RWPE2 (cell line): ENCODE data around the gene TRMU.

ENCODE experiments used
- ATAC-seq: fragments of 200-7000 bp; cut with Tn5 transposase; 3 replicates; pipeline ENCODE4 v1.9.1; 2021; ENCODE audit warnings: low read depth
- DNase-seq: peaks from one replicate; pipeline ENCODE4 v3.0.0-alpha.2; 2020; ENCODE audit warnings: low spot score
- H3K27ac ChIP-seq: fragments of 450-650 bp; 2 replicates; pipeline ENCODE4 v1.5.1; 2017; ENCODE audit warnings: mild to moderate bottlenecking; ENCODE audit not compliant: poor library complexity, severe bottlenecking
- H3K27me3 ChIP-seq: fragments of 250-450 bp; sonication (Bioruptor Pico); 2 replicates; pipeline ENCODE4 v1.5.1; 2021; ENCODE audit warnings: mild to moderate bottlenecking, moderate library complexity; ENCODE audit not compliant: insufficient read depth, poor library complexity, severe bottlenecking
- H3K36me3 ChIP-seq: fragments of 250-450 bp; sonication (Bioruptor Pico); 2 replicates; pipeline ENCODE4 v1.5.1; 2020; ENCODE audit warnings: low read depth, mild to moderate bottlenecking, moderate library complexity
- H3K4me1 ChIP-seq: fragments of 250-450 bp; sonication (Bioruptor Pico); 2 replicates; pipeline ENCODE4 v1.5.1; 2021; ENCODE audit warnings: mild to moderate bottlenecking, moderate library complexity; ENCODE audit not compliant: insufficient read depth, poor library complexity, severe bottlenecking
- H3K4me3 ChIP-seq: fragments of 250-450 bp; sonication (Bioruptor Pico); 2 replicates; pipeline ENCODE4 v1.5.1; 2021; ENCODE audit warnings: mild to moderate bottlenecking, moderate library complexity; ENCODE audit not compliant: severe bottlenecking
- H3K9me3 ChIP-seq: fragments of 250-450 bp; sonication (Bioruptor Pico); 2 replicates; pipeline ENCODE4 v1.5.1; 2021; ENCODE audit warnings: mild to moderate bottlenecking, moderate library complexity; ENCODE audit not compliant: severe bottlenecking
- TF ChIP-seq, protein P1 (sequence below): fragments of 450-650 bp; IDR thresholded peaks from one replicate; pipeline ENCODE4 v1.5.1; 2017; ENCODE audit warnings: mild to moderate bottlenecking, moderate library complexity; ENCODE audit not compliant: poor library complexity, severe bottlenecking

The TRMU gene

GRCh38 chr22:46288846-46289243, 46.7 kb upstream of the TRMU start:
- ATAC-seq (no peak), DNase-seq (no peak)
- TF ChIP-seq, protein P1, sequence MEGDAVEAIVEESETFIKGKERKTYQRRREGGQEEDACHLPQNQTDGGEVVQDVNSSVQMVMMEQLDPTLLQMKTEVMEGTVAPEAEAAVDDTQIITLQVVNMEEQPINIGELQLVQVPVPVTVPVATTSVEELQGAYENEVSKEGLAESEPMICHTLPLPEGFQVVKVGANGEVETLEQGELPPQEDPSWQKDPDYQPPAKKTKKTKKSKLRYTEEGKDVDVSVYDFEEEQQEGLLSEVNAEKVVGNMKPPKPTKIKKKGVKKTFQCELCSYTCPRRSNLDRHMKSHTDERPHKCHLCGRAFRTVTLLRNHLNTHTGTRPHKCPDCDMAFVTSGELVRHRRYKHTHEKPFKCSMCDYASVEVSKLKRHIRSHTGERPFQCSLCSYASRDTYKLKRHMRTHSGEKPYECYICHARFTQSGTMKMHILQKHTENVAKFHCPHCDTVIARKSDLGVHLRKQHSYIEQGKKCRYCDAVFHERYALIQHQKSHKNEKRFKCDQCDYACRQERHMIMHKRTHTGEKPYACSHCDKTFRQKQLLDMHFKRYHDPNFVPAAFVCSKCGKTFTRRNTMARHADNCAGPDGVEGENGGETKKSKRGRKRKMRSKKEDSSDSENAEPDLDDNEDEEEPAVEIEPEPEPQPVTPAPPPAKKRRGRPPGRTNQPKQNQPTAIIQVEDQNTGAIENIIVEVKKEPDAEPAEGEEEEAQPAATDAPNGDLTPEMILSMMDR: no peak
- Histone ChIP-seq H3K4me1 (no peaks in the 10 kb centered on the region), H3K9me3 (no peaks in the 10 kb centered on the region), H3K27ac (no peak overlapping the region), H3K27me3 (no peaks in the 10 kb centered on the region), H3K4me3 (no peak overlapping the region), H3K36me3 (peaks cover 18% of the 10 kb centered on the region)

GRCh38 chr22:46289244-46289891, 46.1 kb upstream of the TRMU start:
- ATAC-seq (no peak), DNase-seq (no peak)
- H3K4me1 ChIP-seq: no peaks in the 10 kb centered on the region
- H3K4me3 ChIP-seq: no peak overlapping the region
- no peak overlapping the region for H3K27ac ChIP-seq
- no peaks in the 10 kb centered on the region for H3K27me3 ChIP-seq
- TF ChIP-seq, protein P1: no peak
- H3K36me3 ChIP-seq: peaks cover 13% of the 10 kb centered on the region
- H3K9me3 ChIP-seq: no peaks in the 10 kb centered on the region

GRCh38 chr22:46290121-46290842, 45.2 kb upstream of the TRMU start:
- no peak for DNase-seq
- TF ChIP-seq, protein P1: no peak
- ATAC-seq: no peak
- Histone ChIP-seq H3K4me3 (no peak overlapping the region), H3K4me1 (no peaks in the 10 kb centered on the region), H3K27me3 (no peaks in the 10 kb centered on the region), H3K36me3 (peaks cover 7% of the 10 kb centered on the region; the same call in 1 of the 2 replicates), H3K9me3 (no peaks in the 10 kb centered on the region), H3K27ac (no peak overlapping the region)

DNA sequence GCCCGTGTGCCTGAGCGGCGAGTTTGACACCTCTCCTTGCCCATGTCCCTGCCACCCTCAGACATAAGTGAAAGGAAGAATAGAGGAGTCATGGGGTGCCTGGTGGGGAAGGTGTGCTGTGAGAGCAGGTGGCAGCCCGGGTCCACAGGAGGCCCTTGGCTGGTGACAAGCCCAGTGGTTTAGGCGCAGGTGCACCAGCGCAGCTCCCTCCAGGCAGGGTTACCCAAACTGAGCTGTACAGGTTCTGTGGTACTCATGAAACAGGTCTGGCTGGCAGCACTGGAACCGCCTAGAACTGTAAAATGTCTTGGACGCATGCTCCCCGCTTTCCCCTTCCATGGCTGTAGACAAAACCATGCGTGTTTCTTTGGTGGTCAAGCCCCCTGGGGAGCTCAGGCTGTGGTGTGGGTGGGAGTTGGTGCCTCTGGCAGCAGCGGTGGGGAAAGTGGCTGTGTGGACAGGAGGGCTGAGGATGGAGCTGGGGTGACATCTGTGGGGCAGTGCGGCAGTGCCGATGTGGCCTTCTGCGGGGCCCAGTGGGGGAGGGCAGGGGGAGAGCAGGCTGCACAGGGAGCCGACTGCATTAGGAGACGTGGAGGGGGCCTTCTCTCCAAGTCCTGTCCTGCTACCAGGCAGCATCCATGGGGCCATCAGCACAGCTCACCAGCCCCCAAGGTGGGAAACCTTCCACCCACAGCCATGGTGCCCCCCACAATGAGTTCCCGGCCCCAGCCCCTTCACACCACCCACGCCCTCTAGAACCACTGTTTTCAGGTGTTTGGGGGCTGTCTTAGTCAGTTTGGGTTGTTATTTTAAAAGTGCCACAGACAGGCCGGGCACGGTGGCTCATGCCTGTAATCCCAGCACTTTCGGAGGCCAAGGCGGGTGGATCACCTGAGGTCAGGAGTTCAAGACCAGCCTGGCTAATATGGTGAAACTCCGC, 44.4 kb upstream of the TRMU start:
- ATAC-seq: no peak
- Histone ChIP-seq H3K27ac (no peak overlapping the region), H3K9me3 (no peaks in the 10 kb centered on the region), H3K36me3 (0 out of 2 replicates have a peak, but pooled peaks cover 4% of the 10 kb centered on the region), H3K4me1 (no peaks in the 10 kb centered on the region), H3K4me3 (no peak overlapping the region), H3K27me3 (no peaks in the 10 kb centered on the region)
- no peak for DNase-seq
- TF ChIP-seq, protein P1: no peak
